ENCODE data around the gene CARMIL1. TPM values are rescaled to one million over a fixed set of nuclear protein-coding genes. Genes with fewer than 3 reads are reported as not detected.

Gene CARMIL1
- total RNA-seq, 4 donors from 2014 or later: 13.9 to 47.6 (median 30.4) TPM

DNA sequence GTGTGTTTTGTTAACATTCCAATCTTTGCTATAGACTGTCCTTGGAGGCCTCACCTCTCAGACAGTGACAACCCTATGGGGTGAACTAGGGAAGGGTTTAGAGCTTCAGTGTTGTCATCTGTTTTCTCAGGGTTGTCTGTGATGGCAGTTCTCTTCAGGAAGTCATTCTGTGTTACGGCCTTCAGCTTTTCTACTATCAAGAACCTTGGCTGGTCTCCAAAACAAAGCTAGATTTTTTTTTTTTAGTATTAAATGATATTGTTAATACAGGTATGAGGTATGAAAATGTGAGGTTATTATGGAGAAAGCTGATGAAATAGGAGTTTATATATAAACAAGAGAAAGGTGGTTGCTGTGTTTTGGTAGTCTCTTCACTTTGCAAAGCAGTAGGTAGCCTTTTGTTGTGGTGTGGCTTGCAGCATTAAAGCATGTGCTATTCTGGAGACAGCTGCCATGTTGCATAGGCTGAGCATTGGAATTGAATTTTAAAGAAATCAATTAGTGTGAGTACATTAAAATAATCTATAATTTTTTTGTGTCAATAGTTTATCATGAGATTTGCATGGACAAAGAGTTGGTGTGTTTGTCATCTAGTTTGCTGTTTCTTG lies 162.6 kb downstream of the CARMIL1 start:
- TF ChIP-seq, protein P1, sequence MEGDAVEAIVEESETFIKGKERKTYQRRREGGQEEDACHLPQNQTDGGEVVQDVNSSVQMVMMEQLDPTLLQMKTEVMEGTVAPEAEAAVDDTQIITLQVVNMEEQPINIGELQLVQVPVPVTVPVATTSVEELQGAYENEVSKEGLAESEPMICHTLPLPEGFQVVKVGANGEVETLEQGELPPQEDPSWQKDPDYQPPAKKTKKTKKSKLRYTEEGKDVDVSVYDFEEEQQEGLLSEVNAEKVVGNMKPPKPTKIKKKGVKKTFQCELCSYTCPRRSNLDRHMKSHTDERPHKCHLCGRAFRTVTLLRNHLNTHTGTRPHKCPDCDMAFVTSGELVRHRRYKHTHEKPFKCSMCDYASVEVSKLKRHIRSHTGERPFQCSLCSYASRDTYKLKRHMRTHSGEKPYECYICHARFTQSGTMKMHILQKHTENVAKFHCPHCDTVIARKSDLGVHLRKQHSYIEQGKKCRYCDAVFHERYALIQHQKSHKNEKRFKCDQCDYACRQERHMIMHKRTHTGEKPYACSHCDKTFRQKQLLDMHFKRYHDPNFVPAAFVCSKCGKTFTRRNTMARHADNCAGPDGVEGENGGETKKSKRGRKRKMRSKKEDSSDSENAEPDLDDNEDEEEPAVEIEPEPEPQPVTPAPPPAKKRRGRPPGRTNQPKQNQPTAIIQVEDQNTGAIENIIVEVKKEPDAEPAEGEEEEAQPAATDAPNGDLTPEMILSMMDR (IDR thresholded peaks at IDR 0.05; ENCODE audit: low read depth): no peak

- TF ChIP-seq, protein P1 (IDR thresholded peaks at IDR 0.05; ENCODE audit: low read depth): no peak
Observed at GRCh38 chr6:25442898-25443297, 163.7 kb downstream of the CARMIL1 start.

DNA sequence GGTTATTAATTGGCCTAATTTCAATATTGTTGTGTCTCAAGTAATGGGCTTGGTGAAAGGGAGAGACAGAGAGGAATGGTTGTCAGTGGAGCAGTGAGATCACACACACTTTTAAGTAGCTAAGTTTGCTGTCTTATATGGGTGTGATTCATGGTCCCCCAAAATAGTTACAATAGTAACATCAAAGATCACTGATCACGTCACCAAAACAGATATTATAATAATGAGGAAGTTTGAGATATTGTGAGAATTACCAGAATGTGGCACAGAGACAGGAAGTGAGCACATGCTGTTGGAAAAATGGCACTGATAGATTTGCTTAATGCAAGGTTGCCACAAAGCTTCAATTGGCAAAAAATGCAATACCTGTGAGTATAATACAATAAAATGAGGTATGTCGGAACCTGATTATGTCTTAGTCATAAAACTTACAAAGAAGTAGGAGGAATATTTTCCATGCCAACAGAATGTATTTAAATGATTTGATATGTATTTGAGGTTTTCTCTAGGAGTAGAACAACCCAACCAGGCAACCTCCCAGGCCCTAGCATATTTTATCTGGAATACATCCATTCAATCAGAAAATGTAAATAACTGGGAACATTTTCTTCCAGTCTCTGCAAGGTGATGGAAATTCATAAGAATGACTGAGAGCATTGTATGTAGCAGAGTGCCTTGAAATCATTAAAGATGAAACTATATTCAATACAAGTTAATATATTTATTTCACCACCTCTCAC lies 167.8 kb downstream of the CARMIL1 start:
- TF ChIP-seq, protein P1 (IDR thresholded peaks at IDR 0.05; ENCODE audit: low read depth): no peak

GRCh38 chr6:25447570-25447929 lies 168.4 kb downstream of the CARMIL1 start:
- TF ChIP-seq, protein P1 (IDR thresholded peaks at IDR 0.05; ENCODE audit: low read depth): no peak

DNA sequence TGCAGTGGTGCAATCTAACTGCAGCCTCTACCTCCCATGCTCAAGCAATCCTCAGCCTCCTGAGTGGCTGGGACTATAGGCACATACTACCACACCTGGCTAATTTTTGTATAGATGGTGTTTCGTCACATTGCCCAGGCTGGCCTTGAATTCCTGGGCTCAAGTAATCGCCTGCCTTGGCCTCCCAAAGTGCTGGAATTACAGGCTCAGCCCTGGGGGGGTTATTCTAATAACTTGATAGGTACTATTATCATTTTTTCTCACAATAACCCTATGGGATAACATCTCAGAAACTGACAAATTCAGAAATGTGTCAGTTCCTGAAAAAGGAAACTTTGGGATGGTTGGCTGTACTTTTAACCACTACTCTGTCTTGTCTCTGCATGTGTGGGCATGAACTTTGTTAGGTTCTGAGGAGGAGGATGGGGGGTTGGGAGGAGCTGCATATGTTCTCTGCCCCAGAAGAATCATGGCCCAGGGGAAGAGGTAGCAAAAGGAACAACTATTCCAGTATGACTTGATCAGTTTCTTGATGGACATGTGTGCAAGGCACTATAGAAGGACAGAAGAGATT lies 169.9 kb downstream of the CARMIL1 start:
- TF ChIP-seq, protein P1 (IDR thresholded peaks at IDR 0.05; ENCODE audit: low read depth): no peak

- TF ChIP-seq, protein P1 (IDR thresholded peaks at IDR 0.05; ENCODE audit: low read depth): no peak
Observed at GRCh38 chr6:25449774-25450173, 170.6 kb downstream of the CARMIL1 start.

GRCh38 chr6:25450469-25451198 lies 171.5 kb downstream of the CARMIL1 start:
- TF ChIP-seq, protein P1 (IDR thresholded peaks at IDR 0.05; ENCODE audit: low read depth): no peak

Measured in subcutaneous adipose tissue (tissue), 4 donors.